KOPT-K1 (cell line): ENCODE data around the gene MAPK8IP3.

Experiments used
- H3K27ac ChIP-seq: fragments of 200-600 bp; sonication (generic); 2 replicates; pipeline ENCODE4 v1.5.1; 2016; ENCODE audit warnings: antibody characterized with exemption, mild to moderate bottlenecking, low read depth, low read length; ENCODE audit not compliant: poor library complexity, severe bottlenecking
- H3K36me3 ChIP-seq: fragments of 200-600 bp; sonication (generic); 2 replicates; pipeline ENCODE4 v1.5.1; 2017; ENCODE audit warnings: antibody characterized with exemption, mild to moderate bottlenecking, low read length, moderate library complexity; ENCODE audit not compliant: insufficient read depth
- H3K9me3 ChIP-seq: fragments of 200-600 bp; sonication (generic); 2 replicates; pipeline ENCODE4 v1.5.1; 2017; ENCODE audit warnings: antibody characterized with exemption, low read length, mild to moderate bottlenecking; ENCODE audit not compliant: insufficient read depth, poor library complexity, severe bottlenecking

Gene MAPK8IP3

DNA sequence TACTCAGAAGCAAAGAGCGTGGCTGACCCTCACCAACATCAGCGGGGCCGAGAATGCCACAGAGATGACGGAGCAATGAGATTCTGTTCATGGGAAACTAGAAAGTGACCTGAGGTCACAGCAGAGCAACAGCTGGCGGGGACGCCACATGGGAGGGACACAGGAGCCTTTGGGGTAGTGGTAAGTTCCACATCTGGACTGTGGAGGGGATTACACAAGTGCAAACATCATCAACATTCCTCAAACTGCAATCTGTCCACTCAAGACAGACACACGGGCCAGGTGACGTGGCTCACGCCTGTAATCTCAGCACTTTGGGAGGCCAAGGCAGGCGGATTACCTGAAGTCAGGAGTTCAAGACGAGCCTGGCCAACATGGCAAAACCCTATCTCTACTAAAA, 109.5 kb downstream of the MAPK8IP3 start:
- no peaks in the 10 kb centered on the region for H3K9me3 ChIP-seq
- no peak overlapping the region for H3K27ac ChIP-seq
- peaks cover 20% of the 10 kb centered on the region for H3K36me3 ChIP-seq

DNA sequence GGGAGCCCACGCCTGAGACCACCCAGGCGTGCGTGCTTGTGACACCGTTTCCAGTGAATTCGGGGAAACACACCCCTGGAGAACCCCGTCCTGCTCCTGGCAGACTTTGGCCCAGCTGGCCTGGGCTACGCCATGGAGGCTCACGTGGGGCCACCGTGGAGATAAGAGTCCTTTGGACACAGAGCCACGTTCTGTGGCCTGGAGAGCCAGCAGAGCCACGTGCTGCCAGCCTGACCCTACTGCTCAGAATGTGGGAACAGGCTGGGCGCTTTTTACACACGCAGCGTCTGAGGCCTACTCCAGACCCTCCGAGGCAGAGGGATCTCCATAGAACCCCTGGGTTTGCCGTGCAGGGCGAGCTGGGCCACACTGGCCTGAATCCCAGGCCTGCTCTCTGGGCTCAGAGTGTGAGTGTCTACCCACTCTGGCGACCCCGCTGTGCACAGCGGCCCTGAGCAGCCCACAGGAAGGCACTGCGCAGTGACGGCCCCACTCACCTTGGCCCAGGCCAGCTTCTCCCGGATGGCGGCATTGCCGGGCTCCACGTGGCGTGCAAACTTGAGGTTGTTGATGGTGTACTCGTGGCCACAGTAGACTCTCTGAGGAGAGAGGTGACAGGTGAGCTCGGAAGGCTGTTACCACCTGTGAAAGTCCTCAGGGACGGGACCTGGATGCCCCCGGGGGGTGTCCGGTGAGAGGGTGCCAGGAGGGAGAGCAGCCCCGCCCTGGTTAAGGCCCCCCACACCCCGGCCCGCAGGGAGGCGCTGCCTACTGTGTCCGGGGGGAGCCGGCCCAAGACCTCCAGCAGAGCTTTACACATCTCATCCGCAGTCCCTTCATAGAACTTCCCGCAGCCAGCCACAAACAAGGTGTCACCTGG, 110.6 kb downstream of the MAPK8IP3 start:
- Histone ChIP-seq H3K9me3 (no peaks in the 10 kb centered on the region), H3K27ac (no peak overlapping the region), H3K36me3 (peaks cover 22% of the 10 kb centered on the region)

DNA sequence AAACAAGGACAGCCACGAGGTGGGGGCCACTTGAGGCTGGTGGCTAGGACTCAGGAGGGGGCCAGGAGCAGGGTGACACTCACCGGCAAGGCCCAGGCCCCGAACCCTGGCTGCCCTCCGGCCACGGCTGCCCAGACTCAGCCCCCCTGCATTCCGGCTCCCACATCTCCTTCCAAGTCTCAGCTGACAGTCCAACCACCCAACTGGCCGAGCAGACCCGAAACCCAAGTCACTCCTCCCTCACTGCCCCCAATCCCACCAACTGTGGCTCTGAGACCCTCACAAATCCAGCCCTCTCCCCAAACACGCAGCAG, 111.2 kb downstream of the MAPK8IP3 start:
- H3K9me3 ChIP-seq: no peaks in the 10 kb centered on the region
- H3K27ac ChIP-seq: no peak overlapping the region
- H3K36me3 ChIP-seq: peaks cover 28% of the 10 kb centered on the region

DNA sequence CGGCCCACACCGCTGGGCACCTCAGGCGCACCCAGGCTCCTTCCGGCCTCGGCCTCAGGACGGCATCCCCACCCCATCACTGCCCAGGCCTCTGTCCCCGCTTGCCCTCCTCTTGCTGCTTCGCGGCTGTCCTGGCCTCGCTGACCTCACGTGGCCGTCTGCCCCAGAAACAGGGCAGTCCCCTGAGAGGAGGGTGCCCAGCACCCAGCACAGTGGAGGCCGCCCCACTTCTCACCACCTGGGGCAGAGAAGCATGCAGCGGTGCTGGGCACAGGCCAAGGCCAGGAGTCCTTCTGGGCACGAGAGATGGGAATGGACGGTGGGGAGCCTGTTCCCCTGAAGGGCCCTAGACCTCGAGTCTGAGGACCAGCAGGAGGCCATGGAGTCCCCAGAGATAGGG, 111.7 kb downstream of the MAPK8IP3 start:
- H3K36me3 ChIP-seq: peaks cover 32% of the 10 kb centered on the region
- no peaks in the 10 kb centered on the region for H3K9me3 ChIP-seq

DNA sequence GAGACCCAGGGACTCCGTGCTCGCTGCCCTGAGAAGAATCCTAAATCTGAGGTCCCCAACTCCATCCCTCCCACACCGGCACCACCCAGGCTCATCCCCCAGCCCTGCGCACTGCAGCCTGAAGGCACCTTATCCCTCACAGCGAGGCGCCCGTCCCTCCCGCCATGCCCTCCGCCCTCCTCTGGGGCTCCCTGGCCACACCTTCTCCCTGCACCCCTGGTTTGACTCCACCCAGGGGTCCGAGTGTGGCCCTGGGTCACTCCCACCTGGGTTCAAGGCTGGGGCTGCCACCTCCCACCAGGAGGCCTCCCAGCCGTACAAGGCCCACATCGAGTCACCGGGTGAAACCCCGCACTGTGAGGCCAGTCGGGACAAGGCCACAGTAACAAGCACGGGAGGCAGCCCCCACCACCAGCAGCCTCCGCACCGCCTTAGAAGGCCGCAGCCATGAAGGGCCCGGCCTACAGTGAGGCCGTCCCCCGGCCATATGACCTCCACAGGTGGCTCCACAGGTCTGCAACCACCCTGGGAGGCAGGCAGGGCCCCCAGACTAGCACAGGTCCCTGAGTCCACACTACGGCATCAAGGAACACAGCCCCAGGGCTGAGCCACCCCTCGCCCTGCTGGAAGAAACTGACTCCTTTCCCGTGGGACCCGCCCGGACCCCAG, 112.3 kb downstream of the MAPK8IP3 start:
- Histone ChIP-seq H3K27ac (no peak overlapping the region), H3K9me3 (no peaks in the 10 kb centered on the region), H3K36me3 (peaks cover 33% of the 10 kb centered on the region)

More for the DNA sequence above, 111.7 kb downstream of the MAPK8IP3 start:
- H3K27ac ChIP-seq: no peak overlapping the region

DNA sequence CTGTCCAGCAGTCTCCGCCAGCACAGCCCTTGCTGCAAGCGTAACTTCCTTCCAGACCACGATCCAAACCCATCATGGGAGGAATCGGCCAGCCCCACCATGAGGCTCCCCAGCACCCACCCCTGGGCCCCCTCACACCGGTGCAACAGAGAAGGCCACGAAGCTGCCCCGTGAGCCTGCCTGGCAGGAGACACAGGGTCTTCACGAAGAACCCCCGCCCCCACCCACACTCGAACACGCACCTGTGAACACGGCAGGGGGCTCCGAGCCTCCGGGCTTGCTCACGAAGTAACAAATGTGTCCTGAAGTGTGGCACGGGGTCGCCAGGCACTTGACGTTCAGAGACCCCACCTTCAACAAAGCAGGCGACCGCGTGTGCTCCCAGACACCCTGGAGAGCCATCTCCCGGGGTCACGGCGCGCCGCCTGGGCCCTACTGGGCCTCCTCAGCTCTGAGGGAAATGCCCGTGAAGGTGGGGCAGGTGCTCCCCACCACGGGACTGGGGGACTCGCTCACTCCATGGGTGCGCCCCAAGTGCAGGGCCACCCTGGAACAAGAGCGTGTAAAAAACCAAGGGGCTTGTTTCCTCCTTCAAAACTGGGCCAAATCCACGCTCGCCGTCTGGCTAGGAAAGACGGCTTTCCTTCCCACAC, 113.0 kb downstream of the MAPK8IP3 start:
- no peak overlapping the region for H3K27ac ChIP-seq
- no peaks in the 10 kb centered on the region for H3K9me3 ChIP-seq
- H3K36me3 ChIP-seq: peaks cover 27% of the 10 kb centered on the region

DNA sequence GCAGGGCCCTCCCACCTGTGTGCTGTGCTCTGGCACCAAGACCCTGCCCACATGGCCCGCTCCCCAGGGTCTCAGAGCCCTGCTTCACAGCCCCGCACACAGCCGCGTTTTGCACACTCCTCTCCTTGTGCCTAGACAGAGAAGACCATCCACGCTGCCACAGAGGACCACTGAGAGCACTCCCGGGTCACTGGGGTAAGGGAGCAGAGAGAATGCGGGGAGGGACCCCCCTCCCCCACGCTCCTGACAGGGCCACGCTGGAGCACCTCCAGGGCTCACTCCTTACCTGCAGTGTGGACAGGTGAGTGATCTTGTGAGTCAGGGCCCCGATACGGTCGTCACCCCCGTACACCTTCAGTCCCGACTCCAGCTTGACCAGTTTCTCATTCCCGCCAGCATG, 113.6 kb downstream of the MAPK8IP3 start:
- Histone ChIP-seq H3K36me3 (peaks cover 24% of the 10 kb centered on the region), H3K9me3 (no peaks in the 10 kb centered on the region), H3K27ac (no peak overlapping the region)
